Fibroblast of lung (primary cell): ENCODE measurements around the gene FOXD1.

Experiments
- CTCF ChIP-seq, 2 donors: IDR thresholded peaks in 1 of 2; conservative IDR thresholded peaks in 1 of 2; 1 replicate in 1 of 2; 2 replicates in 1 of 2; pipeline ENCODE4 v1.5.1; 2011 to 2012; ENCODE audit warnings: low read length in 2 of 2, control low read depth in 1 of 2, inconsistent platforms in 1 of 2, low read depth in 1 of 2, mild to moderate bottlenecking in 1 of 2
- EZH2 ChIP-seq: IDR thresholded peaks from 2 replicates; pipeline ENCODE4 v1.5.1; 2012; ENCODE audit warnings: low read length, control low read depth, mild to moderate bottlenecking; ENCODE audit errors: missing control alignments

GRCh38 chr5:73450137-73450536 lies 1.6 kb upstream of the FOXD1 start:
- TF ChIP-seq CTCF (conservative IDR thresholded peaks at IDR 0.05 in 1 of 2, IDR thresholded peaks at IDR 0.05 in 1 of 2; ENCODE audit: low read depth in 1 of 2, low read length in 2 of 2) (no peak), EZH2 (no peak)
